ENCODE data around the gene SOCS3. TPM values are rescaled to one million over a fixed set of nuclear protein-coding genes. Genes with fewer than 3 reads are reported as not detected.

SOCS3 gene
- polyA plus RNA-seq, 2 of the 4 experiments (the other 2 are of a cell fraction) = 13.5 to 14.7 TPM

DNA sequence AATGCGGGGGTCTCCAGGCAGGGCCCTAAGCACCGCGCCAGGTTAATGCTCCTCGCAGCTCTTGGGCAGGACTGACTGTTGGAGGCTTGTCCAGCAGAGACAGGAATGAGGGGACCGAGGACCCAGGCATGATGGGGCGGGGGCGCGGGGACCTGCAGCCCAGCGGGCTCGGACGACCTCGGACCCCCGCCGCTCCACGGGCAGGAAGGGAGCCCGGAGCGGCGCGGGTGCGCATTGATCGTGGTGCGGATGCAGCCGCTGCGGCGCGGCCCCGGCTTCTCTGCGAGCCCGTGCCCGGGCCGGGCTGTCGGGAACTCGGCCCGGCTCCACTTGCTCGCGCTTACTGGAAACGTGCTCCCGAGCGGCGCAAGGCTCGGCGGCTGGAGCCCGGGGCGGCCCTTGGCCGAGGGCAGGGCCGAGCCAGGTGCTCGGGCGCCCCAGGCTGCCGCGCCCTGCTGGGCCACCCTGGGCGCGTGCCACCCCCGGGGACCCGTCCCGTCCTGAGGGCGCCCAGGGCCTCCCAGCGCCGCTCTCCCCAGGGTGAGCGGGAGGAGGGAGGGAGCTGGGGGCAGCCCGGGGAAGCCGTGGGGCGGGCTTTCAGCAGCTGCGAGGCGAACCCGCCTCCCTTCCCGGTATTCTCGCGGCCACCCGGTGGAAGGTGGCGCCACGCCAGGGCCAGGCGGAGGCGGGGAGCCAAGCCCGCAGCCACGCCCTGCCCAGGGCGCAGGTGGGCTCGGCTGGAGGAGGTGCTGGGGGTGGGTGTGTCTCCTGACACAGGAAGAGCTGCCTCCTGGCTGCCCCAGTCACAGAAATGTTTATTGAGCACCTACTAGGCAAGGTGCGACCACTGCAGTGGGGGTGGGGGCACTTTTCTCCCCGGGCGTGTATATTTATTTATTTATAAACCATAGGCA is 45.9 kb downstream of the SOCS3 start:
- peak overlapping the region; percentile 42 for H3K4me3 ChIP-seq
- peak overlapping the region; percentile 90 for H3K4me2 ChIP-seq
- ChIA-PET CTCF (interaction anchor here (0.9 to 17.0 kb wide), 18 partner anchors 8 to 107 kb away, joined by 3 to 249 read pairs (median 7); partner anchors contain the start of gene SOCS3), POLR2A (interaction anchor here (0.6 to 2.9 kb wide), 12 partner anchors 9 to 993 kb away, joined by 3 to 26 read pairs (median 4); partner anchors contain the start of genes PGS1 and SOCS3)
- peaks cover 57% of the 10 kb centered on the region for H3K4me1 ChIP-seq
- WGBS (ENCODE audit: missing lambda C conversion rate) = 19% methylated on average over 18 of the region's 80 CpGs
- H3K27ac ChIP-seq = peak overlapping the region; percentile 94 to 95
- FAIRE-seq = no peak
- peak; percentile 63 to 72 for ATAC-seq
- H3K9me3 ChIP-seq = no peaks in the 10 kb centered on the region
- peak; percentile 95 to 98 for DNase-seq (ENCODE audit: low read depth in 1 of 2, low spot score in 1 of 2)
- peak; percentile 64 to 89; a peak in 4 of 5 replicates for TF ChIP-seq JUN (IDR thresholded peaks at IDR 0.05)
- TF ChIP-seq, protein P1, sequence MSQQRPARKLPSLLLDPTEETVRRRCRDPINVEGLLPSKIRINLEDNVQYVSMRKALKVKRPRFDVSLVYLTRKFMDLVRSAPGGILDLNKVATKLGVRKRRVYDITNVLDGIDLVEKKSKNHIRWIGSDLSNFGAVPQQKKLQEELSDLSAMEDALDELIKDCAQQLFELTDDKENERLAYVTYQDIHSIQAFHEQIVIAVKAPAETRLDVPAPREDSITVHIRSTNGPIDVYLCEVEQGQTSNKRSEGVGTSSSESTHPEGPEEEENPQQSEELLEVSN (IDR thresholded peaks at IDR 0.05; ENCODE audit: borderline replicate concordance, low read depth) = no peak; the same call in 1 of the 2 replicates
- TF ChIP-seq RAD21 (conservative IDR thresholded peaks at IDR 0.05 in 1 of 2, IDR thresholded peaks at IDR 0.05 in 1 of 2) = peak in 1 of 2 experiments; percentile 50; a peak in 4 of 5 replicates
- TF ChIP-seq FOSL2 (IDR thresholded peaks at IDR 0.05) = no peak
- no peak for TF ChIP-seq FOSL2 (CRISPR knock-in tag; IDR thresholded peaks at IDR 0.05)
- TF ChIP-seq RFX5 (IDR thresholded peaks at IDR 0.05) = peak; percentile 47; the same call in 1 of the 2 replicates
- TF ChIP-seq POLR2A (IDR thresholded peaks at IDR 0.05; ENCODE audit: low read length) = peak; percentile 64
- TF ChIP-seq HOXB5 (CRISPR knock-in tag; IDR thresholded peaks at IDR 0.05) = peak; percentile 83
- TF ChIP-seq, protein P2, sequence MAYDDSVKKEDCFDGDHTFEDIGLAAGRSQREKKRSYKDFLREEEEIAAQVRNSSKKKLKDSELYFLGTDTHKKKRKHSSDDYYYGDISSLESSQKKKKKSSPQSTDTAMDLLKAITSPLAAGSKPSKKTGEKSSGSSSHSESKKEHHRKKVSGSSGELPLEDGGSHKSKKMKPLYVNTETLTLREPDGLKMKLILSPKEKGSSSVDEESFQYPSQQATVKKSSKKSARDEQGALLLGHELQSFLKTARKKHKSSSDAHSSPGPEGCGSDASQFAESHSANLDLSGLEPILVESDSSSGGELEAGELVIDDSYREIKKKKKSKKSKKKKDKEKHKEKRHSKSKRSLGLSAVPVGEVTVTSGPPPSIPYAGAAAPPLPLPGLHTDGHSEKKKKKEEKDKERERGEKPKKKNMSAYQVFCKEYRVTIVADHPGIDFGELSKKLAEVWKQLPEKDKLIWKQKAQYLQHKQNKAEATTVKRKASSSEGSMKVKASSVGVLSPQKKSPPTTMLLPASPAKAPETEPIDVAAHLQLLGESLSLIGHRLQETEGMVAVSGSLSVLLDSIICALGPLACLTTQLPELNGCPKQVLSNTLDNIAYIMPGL (CRISPR knock-in tag; IDR thresholded peaks at IDR 0.05; ENCODE audit: borderline replicate concordance) = 0 out of 2 replicates have a peak, but pooled peaks have one; percentile 37
- TF ChIP-seq PHF8 (IDR thresholded peaks at IDR 0.05; ENCODE audit: borderline replicate concordance, low read depth) = peak; percentile 72; the same call in 1 of the 2 replicates
- TF ChIP-seq KDM1A (IDR thresholded peaks at IDR 0.05; ENCODE audit: low read depth) = no peak; the same call in 1 of the 2 replicates
- TF ChIP-seq TP53 (CRISPR knock-in tag; IDR thresholded peaks at IDR 0.05) = peak; percentile 90; the same call in 1 of the 2 replicates
- peak; percentile 33; the same call in 1 of the 2 replicates for TF ChIP-seq CHD4 (IDR thresholded peaks at IDR 0.05; ENCODE audit: borderline replicate concordance)
- TF ChIP-seq, protein P3, sequence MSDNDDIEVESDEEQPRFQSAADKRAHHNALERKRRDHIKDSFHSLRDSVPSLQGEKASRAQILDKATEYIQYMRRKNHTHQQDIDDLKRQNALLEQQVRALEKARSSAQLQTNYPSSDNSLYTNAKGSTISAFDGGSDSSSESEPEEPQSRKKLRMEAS (IDR thresholded peaks at IDR 0.05) = peak; percentile 88
- no peak for TF ChIP-seq ESRRA (IDR thresholded peaks at IDR 0.05; ENCODE audit: borderline replicate concordance, low read length)
- TF ChIP-seq, protein P4, sequence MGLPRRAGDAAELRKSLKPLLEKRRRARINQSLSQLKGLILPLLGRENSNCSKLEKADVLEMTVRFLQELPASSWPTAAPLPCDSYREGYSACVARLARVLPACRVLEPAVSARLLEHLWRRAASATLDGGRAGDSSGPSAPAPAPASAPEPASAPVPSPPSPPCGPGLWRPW (IDR thresholded peaks at IDR 0.05) = no peak
- peak; percentile 74 for TF ChIP-seq MYC (IDR thresholded peaks at IDR 0.05; ENCODE audit: borderline replicate concordance, low read length)
- TF ChIP-seq, protein P5, sequence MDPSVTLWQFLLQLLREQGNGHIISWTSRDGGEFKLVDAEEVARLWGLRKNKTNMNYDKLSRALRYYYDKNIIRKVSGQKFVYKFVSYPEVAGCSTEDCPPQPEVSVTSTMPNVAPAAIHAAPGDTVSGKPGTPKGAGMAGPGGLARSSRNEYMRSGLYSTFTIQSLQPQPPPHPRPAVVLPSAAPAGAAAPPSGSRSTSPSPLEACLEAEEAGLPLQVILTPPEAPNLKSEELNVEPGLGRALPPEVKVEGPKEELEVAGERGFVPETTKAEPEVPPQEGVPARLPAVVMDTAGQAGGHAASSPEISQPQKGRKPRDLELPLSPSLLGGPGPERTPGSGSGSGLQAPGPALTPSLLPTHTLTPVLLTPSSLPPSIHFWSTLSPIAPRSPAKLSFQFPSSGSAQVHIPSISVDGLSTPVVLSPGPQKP (IDR thresholded peaks at IDR 0.05; ENCODE audit: low read depth, low read length) = no peak
- TF ChIP-seq EP300 (IDR thresholded peaks at IDR 0.05) = peak; percentile 31 to 57; a peak in 2 of 5 replicates
- TF ChIP-seq CBX2 (IDR thresholded peaks at IDR 0.05; ENCODE audit: borderline replicate concordance, low read depth) = no peak
- TF ChIP-seq CEBPB (IDR thresholded peaks at IDR 0.05) = peak in 1 of 2 experiments; percentile 14; a peak in 1 of 4 replicates
- TF ChIP-seq, protein P6, sequence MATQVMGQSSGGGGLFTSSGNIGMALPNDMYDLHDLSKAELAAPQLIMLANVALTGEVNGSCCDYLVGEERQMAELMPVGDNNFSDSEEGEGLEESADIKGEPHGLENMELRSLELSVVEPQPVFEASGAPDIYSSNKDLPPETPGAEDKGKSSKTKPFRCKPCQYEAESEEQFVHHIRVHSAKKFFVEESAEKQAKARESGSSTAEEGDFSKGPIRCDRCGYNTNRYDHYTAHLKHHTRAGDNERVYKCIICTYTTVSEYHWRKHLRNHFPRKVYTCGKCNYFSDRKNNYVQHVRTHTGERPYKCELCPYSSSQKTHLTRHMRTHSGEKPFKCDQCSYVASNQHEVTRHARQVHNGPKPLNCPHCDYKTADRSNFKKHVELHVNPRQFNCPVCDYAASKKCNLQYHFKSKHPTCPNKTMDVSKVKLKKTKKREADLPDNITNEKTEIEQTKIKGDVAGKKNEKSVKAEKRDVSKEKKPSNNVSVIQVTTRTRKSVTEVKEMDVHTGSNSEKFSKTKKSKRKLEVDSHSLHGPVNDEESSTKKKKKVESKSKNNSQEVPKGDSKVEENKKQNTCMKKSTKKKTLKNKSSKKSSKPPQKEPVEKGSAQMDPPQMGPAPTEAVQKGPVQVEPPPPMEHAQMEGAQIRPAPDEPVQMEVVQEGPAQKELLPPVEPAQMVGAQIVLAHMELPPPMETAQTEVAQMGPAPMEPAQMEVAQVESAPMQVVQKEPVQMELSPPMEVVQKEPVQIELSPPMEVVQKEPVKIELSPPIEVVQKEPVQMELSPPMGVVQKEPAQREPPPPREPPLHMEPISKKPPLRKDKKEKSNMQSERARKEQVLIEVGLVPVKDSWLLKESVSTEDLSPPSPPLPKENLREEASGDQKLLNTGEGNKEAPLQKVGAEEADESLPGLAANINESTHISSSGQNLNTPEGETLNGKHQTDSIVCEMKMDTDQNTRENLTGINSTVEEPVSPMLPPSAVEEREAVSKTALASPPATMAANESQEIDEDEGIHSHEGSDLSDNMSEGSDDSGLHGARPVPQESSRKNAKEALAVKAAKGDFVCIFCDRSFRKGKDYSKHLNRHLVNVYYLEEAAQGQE (IDR thresholded peaks at IDR 0.05) = peak; percentile 39; the same call in 1 of the 2 replicates
- peak; percentile 6; the same call in 1 of the 3 replicates for TF ChIP-seq SMC3 (IDR thresholded peaks at IDR 0.05)
- no peak for TF ChIP-seq CBX8 (IDR thresholded peaks at IDR 0.05)
- peak; percentile 77; the same call in 1 of the 2 replicates for TF ChIP-seq HOXB13 (CRISPR knock-in tag; IDR thresholded peaks at IDR 0.05; ENCODE audit: low read depth)
- TF ChIP-seq JUNB (IDR thresholded peaks at IDR 0.05) = 0 out of 2 replicates have a peak, but pooled peaks have one; percentile 23
- TF ChIP-seq RNF2 (IDR thresholded peaks at IDR 0.05; ENCODE audit: borderline replicate concordance, low read depth) = no peak; the same call in 1 of the 2 replicates
- TF ChIP-seq RCOR1 (IDR thresholded peaks at IDR 0.05; ENCODE audit: low read depth, low read length) = 0 out of 2 replicates have a peak, but pooled peaks have one; percentile 20
- TF ChIP-seq GATA3 (IDR thresholded peaks at IDR 0.05; ENCODE audit: borderline replicate concordance) = peak; percentile 76

Data from A549 (cell line).